Calu3 (cell line): Measurements from ENCODE around the gene WDPCP. TPM values are rescaled to one million over a fixed set of nuclear protein-coding genes. Genes with fewer than 3 reads are reported as not detected.
"Not testable (repeated sequence)": the region's sequence is repeated elsewhere in the genome, so short reads cannot be mapped to it uniquely, and the experiment has no call there.

Source experiments
- BruUV-seq: library from RNA; stranded (reverse); fragments of 400-500 nt; replicated peaks from 2 replicates; lab custom pipeline; 2021; lab: Mats Ljungman, UMichigan
- CTCF ChIA-PET: fragments of 300-600 bp; sonication (Branson Sonifier 250); formaldehyde crosslinking; loops from one replicate; lab custom pipeline; 2022; ENCODE audit warnings: antibody characterized with exemption; lab: Charles Lee
- DNase-seq: peaks from one replicate; pipeline ENCODE4 v3.0.0; 2022
- H3K27ac Mint-ChIP-seq: one replicate; pipeline ENCODE4 v1.8.0; 2022; ENCODE audit warnings: mixed read lengths; ENCODE audit not compliant: unreplicated experiment
- H3K27me3 Mint-ChIP-seq: one replicate; pipeline ENCODE4 v1.8.0; 2022; ENCODE audit warnings: mixed read lengths; ENCODE audit not compliant: unreplicated experiment
- H3K36me3 Mint-ChIP-seq: one replicate; pipeline ENCODE4 v1.8.0; 2022; ENCODE audit warnings: mild to moderate bottlenecking, moderate library complexity, mixed read lengths; ENCODE audit not compliant: insufficient read depth, unreplicated experiment
- H3K4me1 Mint-ChIP-seq: one replicate; pipeline ENCODE4 v1.8.0; 2022; ENCODE audit warnings: mild to moderate bottlenecking, low read depth, mixed read lengths; ENCODE audit not compliant: unreplicated experiment
- H3K4me3 Mint-ChIP-seq: one replicate; pipeline ENCODE4 v1.8.0; 2022; ENCODE audit warnings: mild to moderate bottlenecking, low read depth, moderate library complexity, mixed read lengths; ENCODE audit not compliant: unreplicated experiment
- H3K9me3 Mint-ChIP-seq: one replicate; pipeline ENCODE4 v1.8.0; 2022; ENCODE audit warnings: low read depth, mixed read lengths; ENCODE audit not compliant: unreplicated experiment
- CTCF ChIP-seq: fragments of 200-600 bp; IDR thresholded peaks from one replicate; pipeline ENCODE4 v1.8.0; 2022; ENCODE audit warnings: antibody characterized with exemption; ENCODE audit not compliant: unreplicated experiment
- intact Hi-C: fragments of 100-400 bp; cut with micrococcal nuclease; formaldehyde crosslinking; loops from one replicate; pipeline ENCODE4 v1.10.0; 2022; ENCODE audit not compliant: unreplicated experiment
- total RNA-seq: library from RNA; stranded (reverse); gene quantifications from 2 replicates; pipeline ENCODE4 v1.2.3, GENCODE V29; 2022

Gene WDPCP
- total RNA-seq, 1 experiment from 2014 or later, result 9.0 TPM

DNA sequence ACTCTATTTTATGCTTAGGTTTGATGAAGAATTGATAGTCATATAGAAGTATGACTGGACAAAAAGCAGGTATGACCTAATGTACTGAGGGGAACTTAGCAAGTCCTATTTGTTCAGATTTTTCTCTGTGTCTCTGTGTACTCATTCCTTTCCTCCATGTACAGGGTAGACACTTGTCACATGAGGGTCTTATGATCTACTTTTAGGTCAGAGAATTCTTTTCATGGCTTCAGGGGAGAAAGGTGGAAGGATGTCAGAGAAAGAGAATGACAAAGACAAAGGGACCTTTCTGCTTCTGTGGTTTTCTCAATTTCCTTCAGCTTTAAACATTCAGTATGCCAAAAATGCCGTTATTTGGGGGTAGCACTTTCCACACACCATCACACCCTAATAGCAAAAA is 181.6 kb downstream of the WDPCP start:
- no TSS peak for BruUV-seq
- no peaks in the 10 kb centered on the region for H3K4me1 Mint-ChIP-seq
- H3K9me3 Mint-ChIP-seq, result no peaks in the 10 kb centered on the region
- no peak overlapping the region for H3K27ac Mint-ChIP-seq
- no peak overlapping the region for H3K4me3 Mint-ChIP-seq
- H3K36me3 Mint-ChIP-seq, result no peaks in the 10 kb centered on the region
- no peaks in the 10 kb centered on the region for H3K27me3 Mint-ChIP-seq
- CTCF ChIA-PET, result no interaction called here
- DNase-seq, result no peak
- no peak for TF ChIP-seq CTCF
- intact Hi-C loops, result no loop called here

DNA sequence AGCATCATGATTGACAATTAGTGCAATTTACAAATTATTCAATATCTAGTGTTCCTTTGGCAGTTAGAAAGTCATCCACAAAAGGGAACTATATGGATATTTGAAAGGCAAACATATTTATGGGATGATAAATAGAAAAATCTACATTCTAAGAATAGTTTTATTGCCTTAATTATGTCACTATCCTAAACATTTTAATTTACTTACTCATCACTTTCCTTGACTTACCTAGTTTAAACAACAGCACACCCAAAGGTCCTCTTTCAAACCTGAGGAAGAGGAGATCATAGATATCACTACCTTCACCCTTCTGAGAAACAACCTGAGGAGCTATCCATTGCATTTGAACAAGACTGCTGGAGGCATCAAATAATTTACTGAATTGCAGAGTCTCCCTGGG is 184.5 kb downstream of the WDPCP start:
- intact Hi-C loops, result no loop called here
- no peak for DNase-seq
- no peaks in the 10 kb centered on the region for H3K9me3 Mint-ChIP-seq
- no peaks in the 10 kb centered on the region for H3K4me1 Mint-ChIP-seq
- BruUV-seq, result no TSS peak
- H3K36me3 Mint-ChIP-seq, result no peaks in the 10 kb centered on the region
- TF ChIP-seq CTCF, result no peak
- no peak overlapping the region for H3K4me3 Mint-ChIP-seq
- CTCF ChIA-PET, result no interaction called here
- no peak overlapping the region for H3K27ac Mint-ChIP-seq
- H3K27me3 Mint-ChIP-seq, result no peaks in the 10 kb centered on the region

DNA sequence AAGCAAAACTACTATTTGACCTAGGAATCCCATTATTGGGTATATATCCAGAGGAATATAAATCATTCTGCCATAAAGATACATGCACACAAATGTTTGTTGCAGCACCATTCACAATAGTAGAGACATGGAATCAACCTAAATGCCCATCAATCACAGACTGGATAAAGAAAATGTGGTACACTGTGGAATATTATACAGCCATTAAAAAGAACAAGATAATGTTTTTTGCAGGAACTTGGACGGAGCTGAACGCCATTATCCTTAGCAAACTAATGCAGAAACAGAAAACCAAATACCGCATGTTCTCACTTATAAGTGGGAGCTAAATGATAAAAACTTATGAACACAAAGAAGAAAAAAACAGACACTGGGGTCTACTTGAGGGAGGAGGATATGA is 185.4 kb downstream of the WDPCP start:
- H3K4me1 Mint-ChIP-seq, intact Hi-C loops, CTCF ChIA-PET, DNase-seq, BruUV-seq, H3K27me3 Mint-ChIP-seq, H3K9me3 Mint-ChIP-seq, H3K4me3 Mint-ChIP-seq, H3K36me3 Mint-ChIP-seq, H3K27ac Mint-ChIP-seq: not testable (repeated sequence)

DNA sequence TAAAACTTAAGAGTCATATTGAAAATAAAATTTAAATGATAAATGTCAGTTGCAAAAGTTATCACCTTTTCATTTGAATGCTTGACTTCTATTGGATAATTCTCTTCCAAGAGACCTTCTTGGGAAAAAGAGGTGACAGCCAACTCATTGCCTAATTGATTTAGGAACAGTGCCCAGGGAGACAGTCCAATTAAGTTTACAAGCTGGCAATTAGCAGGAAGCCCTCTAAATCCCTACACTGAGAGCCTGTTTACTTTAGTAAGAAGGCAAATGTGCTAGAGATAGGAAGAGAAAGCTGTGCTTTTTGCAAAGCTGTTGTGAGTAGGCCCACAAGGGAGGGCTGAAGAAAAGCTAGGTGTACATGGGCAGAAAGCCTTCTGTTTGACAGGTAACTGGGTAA is 189.1 kb downstream of the WDPCP start:
- CTCF ChIA-PET, result interaction anchor here (0.5 to 0.7 kb wide), 2 partner anchors 132 to 245 kb away, joined by 4 to 7 read pairs; no protein-coding TSS in a partner anchor
- no peaks in the 10 kb centered on the region for H3K36me3 Mint-ChIP-seq
- no peaks in the 10 kb centered on the region for H3K9me3 Mint-ChIP-seq
- no peak for DNase-seq
- no peaks in the 10 kb centered on the region for H3K27me3 Mint-ChIP-seq
- intact Hi-C loops, result no loop called here
- no peak overlapping the region for H3K4me3 Mint-ChIP-seq
- BruUV-seq, result no TSS peak
- no peaks in the 10 kb centered on the region for H3K4me1 Mint-ChIP-seq
- no peak overlapping the region for H3K27ac Mint-ChIP-seq
- TF ChIP-seq CTCF, result no peak

- DNase-seq, result no peak
- Mint-ChIP-seq H3K27ac (no peak overlapping the region), H3K36me3 (no peaks in the 10 kb centered on the region), H3K4me1 (peaks cover 14% of the 10 kb centered on the region), H3K27me3 (no peaks in the 10 kb centered on the region), H3K9me3 (no peaks in the 10 kb centered on the region), H3K4me3 (no peak overlapping the region)
- intact Hi-C loops, result no loop called here
- CTCF ChIA-PET, result no interaction called here
- BruUV-seq, result no TSS peak
- TF ChIP-seq CTCF, result no peak
Measured at GRCh38 chr2:63379451-63379850, 208.8 kb downstream of the WDPCP start.
